Gastrocnemius medialis (tissue), 4 donors: ENCODE results near the gene BMP7.

Source experiments
- POLR2A ChIP-seq, 2 donors: fragments of 450-650 bp; IDR thresholded peaks; one replicate each; pipeline ENCODE4 v1.6.1; 2017; ENCODE audit warnings: antibody characterized with exemption in 2 of 2, mild to moderate bottlenecking in 2 of 2, moderate library complexity in 2 of 2
- TF ChIP-seq, protein P1 (sequence below), 5 experiments: fragments of 450-650 bp in 3 of 5; fragments of 200-600 bp in 2 of 5; sonication (generic) in 2 of 5; IDR thresholded peaks in 4 of 5; conservative IDR thresholded peaks in 1 of 5; 1 replicate in 4 of 5; 2 replicates in 1 of 5; pipeline ENCODE4 v1.5.1; 2016 to 2019; ENCODE audit warnings: antibody characterized with exemption in 5 of 5, mild to moderate bottlenecking in 3 of 5, moderate library complexity in 3 of 5

DNA sequence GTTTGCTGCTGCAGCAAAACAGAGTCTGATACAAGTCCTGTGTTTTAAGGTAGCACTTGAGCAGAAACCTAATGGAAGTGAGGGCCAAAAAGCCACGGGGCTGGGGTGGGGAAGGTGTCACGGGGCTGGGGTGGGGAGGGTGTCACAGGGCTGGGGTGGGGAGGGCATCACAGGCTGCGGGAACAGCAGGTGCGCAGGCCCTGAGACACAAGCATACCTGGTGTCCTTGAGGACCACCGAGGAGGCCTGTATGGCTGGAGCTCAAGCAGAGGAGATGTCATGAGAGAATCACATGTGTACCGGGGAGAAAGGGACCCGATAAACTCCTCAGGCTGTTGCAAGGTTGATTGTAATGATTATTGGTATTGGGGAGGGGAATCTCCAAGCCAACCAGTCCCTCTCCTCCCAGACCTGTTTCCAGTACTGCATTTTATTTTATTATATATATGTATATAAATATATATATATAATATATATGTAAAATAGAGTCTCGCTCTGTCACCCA, 49.6 kb upstream of the BMP7 start:
- TF ChIP-seq, protein P1, sequence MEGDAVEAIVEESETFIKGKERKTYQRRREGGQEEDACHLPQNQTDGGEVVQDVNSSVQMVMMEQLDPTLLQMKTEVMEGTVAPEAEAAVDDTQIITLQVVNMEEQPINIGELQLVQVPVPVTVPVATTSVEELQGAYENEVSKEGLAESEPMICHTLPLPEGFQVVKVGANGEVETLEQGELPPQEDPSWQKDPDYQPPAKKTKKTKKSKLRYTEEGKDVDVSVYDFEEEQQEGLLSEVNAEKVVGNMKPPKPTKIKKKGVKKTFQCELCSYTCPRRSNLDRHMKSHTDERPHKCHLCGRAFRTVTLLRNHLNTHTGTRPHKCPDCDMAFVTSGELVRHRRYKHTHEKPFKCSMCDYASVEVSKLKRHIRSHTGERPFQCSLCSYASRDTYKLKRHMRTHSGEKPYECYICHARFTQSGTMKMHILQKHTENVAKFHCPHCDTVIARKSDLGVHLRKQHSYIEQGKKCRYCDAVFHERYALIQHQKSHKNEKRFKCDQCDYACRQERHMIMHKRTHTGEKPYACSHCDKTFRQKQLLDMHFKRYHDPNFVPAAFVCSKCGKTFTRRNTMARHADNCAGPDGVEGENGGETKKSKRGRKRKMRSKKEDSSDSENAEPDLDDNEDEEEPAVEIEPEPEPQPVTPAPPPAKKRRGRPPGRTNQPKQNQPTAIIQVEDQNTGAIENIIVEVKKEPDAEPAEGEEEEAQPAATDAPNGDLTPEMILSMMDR (IDR thresholded peaks at IDR 0.05 in 4 of 5, conservative IDR thresholded peaks at IDR 0.05 in 1 of 5) = no peak
- TF ChIP-seq POLR2A (IDR thresholded peaks at IDR 0.05) = no peak
